Thoracic aorta (tissue), 2 donors: ENCODE measurements around the gene SIRPA. TPM values are rescaled to one million over a fixed set of nuclear protein-coding genes. Genes with fewer than 3 reads are reported as not detected.
"Not testable (repeated sequence)": the region's sequence is repeated elsewhere in the genome, so short reads cannot be mapped to it uniquely, and the experiment has no call there.

ENCODE experiments used
- ATAC-seq: fragments of 150-250 bp; one replicate; pipeline ENCODE4 v1.8.0; 2017; ENCODE audit warnings: low read depth; ENCODE audit not compliant: insufficient number of reproducible peaks, low FRiP score
- DNase-seq: peaks from one replicate; pipeline ENCODE4 v3.0.0-alpha.2; 2020; ENCODE audit warnings: low spot score
- H3K27ac ChIP-seq, 2 donors: fragments of 200-600 bp; sonication (generic); 1 replicate in 1 of 2; 2 replicates in 1 of 2; pipeline ENCODE4 v1.5.1; 2016; ENCODE audit warnings: mild to moderate bottlenecking in 2 of 2, moderate library complexity in 2 of 2
- H3K27me3 ChIP-seq: fragments of 200-600 bp; sonication (generic); replicated peaks from 2 replicates; pipeline ENCODE4 v1.6.0; 2016; ENCODE audit warnings: mild to moderate bottlenecking; ENCODE audit not compliant: insufficient read depth
- H3K36me3 ChIP-seq: fragments of 200-600 bp; sonication (generic); one replicate; pipeline ENCODE4 v1.5.1; 2016
- H3K4me1 ChIP-seq, 2 donors: fragments of 200-600 bp; sonication (generic); 1 replicate in 1 of 2; 2 replicates in 1 of 2; pipeline versions ENCODE4 v1.5.1 to v1.6.0; 2016; ENCODE audit warnings: low read depth in 2 of 2, mild to moderate bottlenecking in 1 of 2; ENCODE audit not compliant: control insufficient read depth in 1 of 2
- H3K4me3 ChIP-seq: fragments of 200-600 bp; sonication (generic); 2 replicates; pipeline ENCODE4 v1.5.1; 2016; ENCODE audit warnings: mild to moderate bottlenecking
- H3K9me3 ChIP-seq: fragments of 200-600 bp; sonication (generic); 2 replicates; pipeline ENCODE4 v1.5.1; 2016
- total RNA-seq, 2 donors: library from RNA; depleted of rRNA; stranded (reverse); fragments of >200 nt; gene quantifications; one replicate each; pipeline versions ENCODE4 v1.1.0 to v1.2.3, GENCODE V29; 2016
- TF ChIP-seq, protein P1 (sequence below): fragments of 200-600 bp; sonication (generic); IDR thresholded peaks from one replicate; pipeline ENCODE4 v1.5.1; 2019; ENCODE audit warnings: antibody characterized with exemption

The SIRPA gene
- total RNA-seq, 2 donors from 2014 or later = 29.5 to 62.9 TPM

DNA sequence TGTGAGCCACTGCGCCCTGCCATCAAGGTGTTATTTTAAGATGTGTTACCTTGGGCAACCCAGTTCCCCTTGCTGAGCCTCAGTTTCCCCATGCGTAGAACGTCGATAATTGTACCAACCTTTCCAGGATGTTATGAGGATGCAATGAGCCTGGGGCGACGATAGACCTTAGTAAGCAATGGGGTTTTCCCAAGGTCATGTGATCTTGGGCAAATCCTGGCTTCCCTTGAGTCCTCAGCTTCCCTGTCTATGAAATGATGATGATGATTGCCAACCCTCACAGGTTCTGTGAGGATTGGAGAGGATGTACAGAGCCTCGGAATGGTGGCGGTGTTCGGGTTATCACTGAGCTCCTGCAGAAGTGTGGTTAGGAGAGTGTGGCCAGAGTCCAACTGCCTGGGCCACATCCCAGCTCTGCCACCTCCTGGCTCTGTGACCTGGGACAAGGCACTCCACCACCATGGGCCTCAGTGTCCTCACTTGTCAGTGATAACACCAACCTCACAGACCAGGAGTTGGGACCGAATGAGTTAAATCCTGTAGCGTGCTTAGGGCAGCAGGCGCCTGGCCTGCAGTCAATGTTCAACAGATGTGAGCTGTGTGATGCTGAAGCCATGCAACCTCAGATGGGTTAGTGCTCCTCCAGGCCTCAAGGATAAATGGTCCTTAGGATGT, 23.4 kb downstream of the SIRPA start:
- no peak overlapping the region for H3K4me3 ChIP-seq
- H3K27me3 ChIP-seq = no peaks in the 10 kb centered on the region
- TF ChIP-seq, protein P1, sequence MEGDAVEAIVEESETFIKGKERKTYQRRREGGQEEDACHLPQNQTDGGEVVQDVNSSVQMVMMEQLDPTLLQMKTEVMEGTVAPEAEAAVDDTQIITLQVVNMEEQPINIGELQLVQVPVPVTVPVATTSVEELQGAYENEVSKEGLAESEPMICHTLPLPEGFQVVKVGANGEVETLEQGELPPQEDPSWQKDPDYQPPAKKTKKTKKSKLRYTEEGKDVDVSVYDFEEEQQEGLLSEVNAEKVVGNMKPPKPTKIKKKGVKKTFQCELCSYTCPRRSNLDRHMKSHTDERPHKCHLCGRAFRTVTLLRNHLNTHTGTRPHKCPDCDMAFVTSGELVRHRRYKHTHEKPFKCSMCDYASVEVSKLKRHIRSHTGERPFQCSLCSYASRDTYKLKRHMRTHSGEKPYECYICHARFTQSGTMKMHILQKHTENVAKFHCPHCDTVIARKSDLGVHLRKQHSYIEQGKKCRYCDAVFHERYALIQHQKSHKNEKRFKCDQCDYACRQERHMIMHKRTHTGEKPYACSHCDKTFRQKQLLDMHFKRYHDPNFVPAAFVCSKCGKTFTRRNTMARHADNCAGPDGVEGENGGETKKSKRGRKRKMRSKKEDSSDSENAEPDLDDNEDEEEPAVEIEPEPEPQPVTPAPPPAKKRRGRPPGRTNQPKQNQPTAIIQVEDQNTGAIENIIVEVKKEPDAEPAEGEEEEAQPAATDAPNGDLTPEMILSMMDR = no peak
- ATAC-seq (no peak), DNase-seq (no peak)
- H3K36me3 ChIP-seq = peaks cover 43% of the 10 kb centered on the region
- no peaks in the 10 kb centered on the region for H3K4me1 ChIP-seq
- no peak overlapping the region for H3K27ac ChIP-seq
- no peaks in the 10 kb centered on the region for H3K9me3 ChIP-seq

DNA sequence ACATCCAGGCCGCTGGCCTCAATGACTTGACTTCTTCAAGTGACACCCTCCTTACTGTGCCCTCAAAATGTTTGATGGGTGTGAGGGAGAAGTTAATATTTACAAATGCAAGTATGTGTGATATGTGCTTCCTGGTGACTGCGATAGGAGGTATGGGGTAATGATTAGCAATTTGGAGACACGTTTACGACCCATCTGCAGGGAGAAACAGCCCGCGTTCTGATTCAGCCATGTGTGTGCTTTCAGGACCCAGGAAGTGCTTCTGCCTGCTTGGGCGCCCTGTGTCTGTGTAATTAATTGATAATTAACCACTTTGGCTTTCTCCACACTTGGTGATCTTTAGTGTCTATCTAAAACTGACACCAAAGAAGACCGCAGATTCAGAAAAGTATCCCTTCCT, 25.0 kb downstream of the SIRPA start:
- Histone ChIP-seq H3K27me3 (no peaks in the 10 kb centered on the region), H3K4me3 (no peak overlapping the region), H3K4me1 (no peaks in the 10 kb centered on the region), H3K36me3 (peaks cover 37% of the 10 kb centered on the region), H3K27ac (no peak overlapping the region), H3K9me3 (no peaks in the 10 kb centered on the region)
- DNase-seq (no peak), ATAC-seq (no peak)
- TF ChIP-seq, protein P1 = no peak

DNA sequence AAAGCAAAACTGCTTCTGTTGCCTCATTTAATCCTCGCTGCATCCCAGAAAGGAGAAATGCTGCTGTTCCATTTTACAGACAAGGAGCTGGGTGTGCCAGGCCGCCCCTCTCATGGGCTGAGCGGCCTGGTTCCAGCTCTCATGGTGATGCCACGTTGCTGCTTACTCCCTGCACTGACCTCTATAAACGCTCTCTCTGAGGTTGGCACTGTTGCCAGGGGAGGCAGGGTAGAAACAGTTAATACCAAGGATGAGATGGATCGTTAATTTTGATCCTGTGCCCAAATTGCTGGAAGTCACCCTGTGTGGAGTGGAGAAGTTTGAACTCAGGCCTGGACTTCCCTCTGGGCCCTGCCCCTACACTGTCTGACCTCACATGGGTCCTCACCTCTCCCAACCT, 25.6 kb downstream of the SIRPA start:
- Histone ChIP-seq H3K4me1 (no peaks in the 10 kb centered on the region), H3K36me3 (peaks cover 32% of the 10 kb centered on the region), H3K27me3 (no peaks in the 10 kb centered on the region), H3K9me3 (no peaks in the 10 kb centered on the region), H3K27ac (no peak overlapping the region), H3K4me3 (no peak overlapping the region)
- no peak for ATAC-seq
- no peak for DNase-seq
- TF ChIP-seq, protein P1 = no peak

- not testable (repeated sequence) for H3K9me3 ChIP-seq, H3K27ac ChIP-seq, DNase-seq, H3K4me3 ChIP-seq, H3K4me1 ChIP-seq, ATAC-seq, H3K27me3 ChIP-seq
- peaks cover 21% of the 10 kb centered on the region for H3K36me3 ChIP-seq
These were observed 26.8 kb downstream of the SIRPA start for GRCh38 chr20:1921985-1922384.

- Histone ChIP-seq H3K4me3 (no peak overlapping the region), H3K9me3 (no peaks in the 10 kb centered on the region), H3K27me3 (no peaks in the 10 kb centered on the region), H3K36me3 (peaks cover 21% of the 10 kb centered on the region), H3K27ac (no peak overlapping the region), H3K4me1 (no peaks in the 10 kb centered on the region)
- TF ChIP-seq, protein P1 = no peak
- DNase-seq (no peak), ATAC-seq (no peak)
These were observed 27.6 kb downstream of the SIRPA start for GRCh38 chr20:1922786-1923185.
